GM19025 (cell line): Measurements from ENCODE around the gene CDC20.
A peak's percentile ranks its signal among the peaks of the same experiment; 100 is the strongest.
"Not testable (repeated sequence)": the region's sequence is repeated elsewhere in the genome, so short reads cannot be mapped to it uniquely, and the experiment has no call there.

Experiments
- ATAC-seq: cut with Tn5 transposase; IDR thresholded peaks from one replicate; pipeline ENCODE4 v1.9.1; 2021; ENCODE audit warnings: mild to moderate bottlenecking, low read depth, moderate library complexity; ENCODE audit not compliant: unreplicated experiment

Gene CDC20

DNA sequence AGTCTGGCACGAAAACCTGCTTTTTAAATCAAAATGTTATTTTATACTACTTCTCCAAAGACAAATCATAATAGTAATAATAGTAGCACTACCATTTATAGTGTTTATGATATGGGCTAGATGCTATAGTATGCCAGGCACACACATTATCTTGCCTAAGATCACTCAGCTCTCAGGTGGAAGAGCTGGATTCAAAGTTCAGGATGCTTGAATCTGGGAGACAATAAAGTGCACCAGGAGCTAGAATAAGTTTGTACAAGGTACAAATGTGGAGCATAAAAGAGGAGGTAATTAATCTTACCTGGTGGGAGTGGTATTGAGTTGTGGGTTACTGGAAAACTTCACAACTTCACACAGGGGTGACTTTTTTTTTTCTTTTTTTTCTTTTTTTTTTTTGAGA, 19.1 kb downstream of the CDC20 start:
- no peak for ATAC-seq

- ATAC-seq, result no peak
Measured at GRCh38 chr1:43379476-43379875, 20.7 kb downstream of the CDC20 start.

DNA sequence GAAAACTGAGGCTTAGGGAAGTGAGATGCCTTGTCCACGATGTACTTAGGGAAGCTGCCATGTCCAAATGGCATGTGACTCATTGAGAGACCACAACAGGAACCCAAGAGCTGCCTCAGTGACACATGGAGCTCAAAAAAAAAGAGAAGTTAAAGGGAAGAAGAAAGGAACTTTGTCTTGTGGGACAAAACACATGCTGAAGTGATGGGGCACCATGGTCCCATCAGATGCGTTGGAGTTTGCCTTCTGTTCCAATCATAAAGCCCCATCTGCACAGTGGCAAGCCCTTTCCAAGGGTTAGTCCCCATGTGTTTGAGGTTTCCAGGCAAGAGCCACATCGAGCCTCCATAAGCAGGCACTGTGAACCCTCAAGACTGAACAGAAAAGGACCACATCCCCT, 22.8 kb downstream of the CDC20 start:
- ATAC-seq, result no peak

GRCh38 chr1:43382027-43382779, 23.4 kb downstream of the CDC20 start:
- ATAC-seq, result no peak

DNA sequence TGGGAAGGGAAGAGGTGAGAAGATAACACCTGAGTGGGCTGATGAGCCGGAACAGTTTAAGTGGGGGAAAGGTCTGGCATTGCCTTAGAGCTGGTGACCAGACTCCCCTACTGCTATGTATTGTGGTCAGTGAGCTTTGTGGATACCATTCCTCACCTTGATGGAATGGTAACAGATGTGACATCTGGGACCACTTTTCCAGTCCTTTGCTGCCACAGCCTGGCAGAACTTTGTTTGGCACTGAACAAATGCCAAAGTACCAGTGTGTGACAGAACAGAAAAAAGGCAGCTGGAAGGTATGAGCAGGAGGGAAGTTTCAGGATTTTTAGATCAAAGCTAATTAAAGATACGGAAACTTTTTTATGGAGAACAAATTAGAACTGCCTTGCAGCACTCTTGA, 24.7 kb downstream of the CDC20 start:
- no peak for ATAC-seq

- no peak for ATAC-seq
Measured at GRCh38 chr1:43386676-43387075, 27.9 kb downstream of the CDC20 start.

- ATAC-seq, result no peak
Measured at GRCh38 chr1:43387976-43388599, 29.3 kb downstream of the CDC20 start.

DNA sequence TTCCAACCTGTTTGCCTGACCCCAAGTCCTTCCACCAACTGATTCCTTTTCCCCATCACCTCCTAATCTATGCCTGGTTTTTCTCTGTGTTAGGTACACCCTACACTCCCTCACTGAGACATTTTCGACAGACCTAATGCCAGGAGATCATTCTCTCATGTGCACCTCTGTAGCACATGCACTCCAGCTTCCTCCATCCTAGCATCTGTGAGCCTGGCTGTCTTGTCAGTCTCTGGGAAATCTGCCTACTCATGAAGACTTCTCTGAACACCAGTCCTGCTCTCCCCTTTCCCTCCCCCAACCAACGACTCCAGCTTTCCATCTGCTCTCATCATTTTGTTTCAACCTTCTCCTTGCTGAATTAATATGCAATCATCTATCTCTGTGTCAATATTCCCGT, 29.8 kb downstream of the CDC20 start:
- ATAC-seq, result no peak

GRCh38 chr1:43389326-43390313, 30.8 kb downstream of the CDC20 start, which contains the start of the genes MED8 and SZT2:
Gene MED8, minus strand, starts transcription at chr1:43389800. Its CDS starts 36 bp downstream, at chr1:43389764.
Gene SZT2, plus strand, starts transcription at chr1:43389899. Its CDS starts 70 bp downstream, at chr1:43389969.
- peak; percentile 95 for ATAC-seq

- ATAC-seq, result no peak
Measured at GRCh38 chr1:43392702-43393101, 33.9 kb downstream of the CDC20 start.

DNA sequence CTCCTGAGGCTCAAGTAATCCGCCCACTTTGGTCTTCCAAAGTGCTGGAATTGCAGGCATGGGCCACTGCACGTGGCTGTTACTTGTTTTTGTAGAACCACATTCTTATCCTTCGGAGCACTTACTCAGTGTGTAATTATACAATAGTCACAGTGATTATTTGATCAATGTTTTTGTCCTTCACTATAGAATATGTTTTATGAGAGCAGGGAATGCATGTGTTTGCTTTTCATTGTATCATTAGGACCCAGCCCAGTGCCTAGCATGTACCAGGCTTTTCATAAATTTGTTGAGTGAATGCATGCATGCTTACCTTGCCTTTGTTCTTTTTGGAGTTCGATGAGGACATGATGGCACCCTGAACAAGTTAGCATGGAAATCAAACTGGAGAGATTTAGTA, 36.7 kb downstream of the CDC20 start:
- no peak for ATAC-seq

- no peak for ATAC-seq
Measured at GRCh38 chr1:43396059-43396458, 37.3 kb downstream of the CDC20 start.

DNA sequence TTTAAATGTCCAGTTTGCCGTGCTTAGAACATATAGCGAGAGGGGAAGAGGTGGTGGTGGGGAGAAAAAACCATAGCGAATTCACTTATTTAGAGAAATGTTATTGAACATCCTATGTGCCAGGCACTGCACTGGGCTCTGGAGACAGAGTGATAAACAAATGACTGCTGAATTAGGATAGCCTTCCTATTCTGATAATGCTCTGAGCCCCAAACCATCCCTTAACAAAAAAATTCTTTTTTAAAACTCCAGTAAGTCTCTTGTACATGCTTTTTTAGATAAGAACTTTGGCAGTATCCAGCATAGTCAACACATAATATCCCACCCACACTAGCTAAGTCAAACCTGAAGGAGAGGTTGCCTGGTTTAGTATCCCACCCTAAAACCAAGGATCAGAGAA, 39.4 kb downstream of the CDC20 start:
- ATAC-seq, result no peak

- not testable (repeated sequence) for ATAC-seq
Measured at GRCh38 chr1:43400441-43400840, 41.7 kb downstream of the CDC20 start.

GRCh38 chr1:43402089-43402865, 43.5 kb downstream of the CDC20 start:
- ATAC-seq, result no peak

- no peak for ATAC-seq
Measured at GRCh38 chr1:43404353-43404752, 45.6 kb downstream of the CDC20 start.

GRCh38 chr1:43405219-43405875, 46.6 kb downstream of the CDC20 start:
- ATAC-seq, result no peak

- ATAC-seq, result no peak
Measured at GRCh38 chr1:43405876-43406234, 47.1 kb downstream of the CDC20 start.

DNA sequence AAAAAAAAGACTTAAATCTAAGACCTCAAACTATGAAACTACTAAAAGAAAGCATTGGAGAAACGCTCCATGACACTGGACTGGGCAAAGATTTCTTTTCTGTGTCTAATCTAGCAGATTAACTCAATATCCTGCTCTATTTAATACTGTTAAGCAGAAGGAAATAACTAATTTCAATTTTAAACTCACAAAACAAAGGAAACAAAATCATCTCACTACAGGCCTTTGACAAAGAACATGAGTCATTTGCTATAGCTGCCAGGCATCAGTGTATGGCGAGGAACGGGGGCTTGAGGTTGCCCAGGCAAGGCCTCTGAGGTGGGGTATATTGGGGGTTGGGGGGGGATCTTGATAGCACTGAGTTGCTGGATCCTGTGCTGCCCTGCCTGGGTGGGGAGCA, 51.8 kb downstream of the CDC20 start:
- no peak for ATAC-seq
